H1 (cell line): ENCODE measurements around the gene KNOP1.

Experiments used
- POLR2AphosphoS5 ChIP-seq: IDR thresholded peaks from 2 replicates; pipeline ENCODE4 v1.6.1; 2011; ENCODE audit warnings: low read depth, low read length
- SP1 ChIP-seq: IDR thresholded peaks from 2 replicates; pipeline ENCODE4 v1.6.1; 2011; ENCODE audit warnings: low read depth, low read length
- TAF1 ChIP-seq: IDR thresholded peaks from 2 replicates; pipeline ENCODE4 v1.6.1; 2011; ENCODE audit warnings: mild to moderate bottlenecking, low read depth, low read length
- YY1 ChIP-seq: IDR thresholded peaks from 2 replicates; pipeline ENCODE4 v1.6.1; 2011; ENCODE audit warnings: low read depth, mild to moderate bottlenecking, low read length
- TF ChIP-seq, protein P1 (sequence below): IDR thresholded peaks from 2 replicates; pipeline ENCODE4 v1.6.1; 2012; ENCODE audit warnings: low read length, inconsistent platforms

DNA sequence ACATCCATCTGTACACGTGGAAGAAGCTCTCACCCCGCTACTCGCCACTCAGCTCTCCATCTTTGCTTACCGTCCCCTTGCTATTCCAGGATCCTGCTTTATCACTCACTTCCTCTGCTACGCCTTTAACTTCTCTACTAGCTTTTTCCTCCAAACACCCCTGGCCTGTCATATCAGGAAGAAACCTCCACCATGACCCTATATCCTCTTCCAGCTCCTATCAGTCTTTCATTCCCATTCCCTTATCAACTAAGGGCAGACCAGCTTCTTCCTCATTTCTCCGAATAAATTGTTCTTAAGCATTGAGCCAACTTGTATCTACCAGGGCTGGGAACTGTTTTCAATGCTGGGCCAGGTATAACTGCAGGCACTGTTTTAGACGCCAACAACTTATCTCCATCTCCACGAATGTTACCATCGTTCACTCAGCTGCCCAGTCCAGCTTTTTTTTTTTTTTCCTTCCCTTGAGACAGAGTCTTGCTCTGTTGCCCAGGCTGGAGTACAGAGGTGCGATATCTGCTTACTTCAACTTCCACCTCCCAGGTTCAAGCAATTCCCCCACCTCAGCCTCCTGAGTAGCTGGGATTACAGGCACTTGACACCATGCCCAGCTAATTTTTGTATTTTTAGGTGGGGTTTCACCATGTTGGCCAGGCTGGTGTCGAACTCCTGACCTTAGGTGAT is 4.4 kb upstream of the KNOP1 start:
- TF ChIP-seq SP1 (no peak), YY1 (no peak), POLR2AphosphoS5 (no peak), TAF1 (no peak)
- TF ChIP-seq, protein P1, sequence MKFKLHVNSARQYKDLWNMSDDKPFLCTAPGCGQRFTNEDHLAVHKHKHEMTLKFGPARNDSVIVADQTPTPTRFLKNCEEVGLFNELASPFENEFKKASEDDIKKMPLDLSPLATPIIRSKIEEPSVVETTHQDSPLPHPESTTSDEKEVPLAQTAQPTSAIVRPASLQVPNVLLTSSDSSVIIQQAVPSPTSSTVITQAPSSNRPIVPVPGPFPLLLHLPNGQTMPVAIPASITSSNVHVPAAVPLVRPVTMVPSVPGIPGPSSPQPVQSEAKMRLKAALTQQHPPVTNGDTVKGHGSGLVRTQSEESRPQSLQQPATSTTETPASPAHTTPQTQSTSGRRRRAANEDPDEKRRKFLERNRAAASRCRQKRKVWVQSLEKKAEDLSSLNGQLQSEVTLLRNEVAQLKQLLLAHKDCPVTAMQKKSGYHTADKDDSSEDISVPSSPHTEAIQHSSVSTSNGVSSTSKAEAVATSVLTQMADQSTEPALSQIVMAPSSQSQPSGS = no peak
